Measurements from ENCODE around the gene GDAP2.
A peak's percentile ranks its signal among the peaks of the same experiment; 100 is the strongest.
"Not testable (repeated sequence)": the region's sequence is repeated elsewhere in the genome, so short reads cannot be mapped to it uniquely, and the experiment has no call there.

GDAP2 gene

GRCh38 chr1:117899801-117900200 lies 29.6 kb downstream of the GDAP2 start:
- DNase-seq: no peak

GRCh38 chr1:117897551-117897950 lies 31.9 kb downstream of the GDAP2 start:
- DNase-seq: no peak

- DNase-seq: peak; percentile 15
Measured at GRCh38 chr1:117895482-117896114, 33.8 kb downstream of the GDAP2 start.

GRCh38 chr1:117894078-117894477 lies 35.3 kb downstream of the GDAP2 start:
- no peak for DNase-seq

- DNase-seq: no peak
Measured at GRCh38 chr1:117892512-117892911, 36.9 kb downstream of the GDAP2 start.

- DNase-seq: no peak
Measured at GRCh38 chr1:117890452-117890851, 39.0 kb downstream of the GDAP2 start.

GRCh38 chr1:117886101-117886795 lies 43.2 kb downstream of the GDAP2 start:
- DNase-seq: no peak

GRCh38 chr1:117883616-117884015 lies 45.8 kb downstream of the GDAP2 start:
- no peak for DNase-seq

- DNase-seq: no peak
Measured at GRCh38 chr1:117879284-117879683, 50.1 kb downstream of the GDAP2 start.

- DNase-seq: no peak
Measured at GRCh38 chr1:117877823-117878222, 51.6 kb downstream of the GDAP2 start.

- no peak for DNase-seq
Measured at GRCh38 chr1:117871013-117871412, 58.4 kb downstream of the GDAP2 start.

GRCh38 chr1:117861694-117862093 lies 67.7 kb downstream of the GDAP2 start:
- no peak for DNase-seq

GRCh38 chr1:117860896-117861610 lies 68.4 kb downstream of the GDAP2 start:
- no peak for DNase-seq

GRCh38 chr1:117859901-117860300 lies 69.5 kb downstream of the GDAP2 start:
- no peak for DNase-seq

GRCh38 chr1:117857418-117857817 lies 72.0 kb downstream of the GDAP2 start:
- DNase-seq: no peak

GRCh38 chr1:117852853-117853553 lies 76.4 kb downstream of the GDAP2 start:
- DNase-seq: no peak

GRCh38 chr1:117851687-117852086 lies 77.7 kb downstream of the GDAP2 start:
- DNase-seq: no peak

GRCh38 chr1:117846674-117847425 lies 82.6 kb downstream of the GDAP2 start:
- no peak for DNase-seq

- DNase-seq: not testable (repeated sequence)
Measured at GRCh38 chr1:117844478-117844877, 84.9 kb downstream of the GDAP2 start.

GRCh38 chr1:117843791-117844190 lies 85.6 kb downstream of the GDAP2 start:
- no peak for DNase-seq

- no peak for DNase-seq
Measured at GRCh38 chr1:117842408-117843170, 86.8 kb downstream of the GDAP2 start.

GRCh38 chr1:117841117-117841650 lies 88.2 kb downstream of the GDAP2 start:
- DNase-seq: no peak

All from NCI-H1436 treated with DMSO at 0.1 percent for 48 hours (cell line).